ENCODE results near the gene GPC1. TPM values are rescaled to one million over a fixed set of nuclear protein-coding genes. Genes with fewer than 3 reads are reported as not detected.

Gene GPC1
- total and polyA plus RNA-seq, 2 of the 4 experiments (the other 2 are of a cell fraction), result 16.0 to 211 TPM

GRCh38 chr2:240455647-240456446, 20.4 kb downstream of the GPC1 start (continued):
- TF ChIP-seq MAFK (IDR thresholded peaks at IDR 0.05; ENCODE audit: low read depth, low read length), result no peak

GRCh38 chr2:240456447-240457222, 21.2 kb downstream of the GPC1 start:
- Histone ChIP-seq H3K36me3 (ENCODE audit: control insufficient read depth, insufficient read depth, low read length) (peaks cover 6% of the 10 kb centered on the region; the same call in 1 of the 2 replicates), H4K5ac (ENCODE audit: low read depth, low read length) (no peak overlapping the region), H2BK15ac (ENCODE audit: low read depth, low read length) (no peak overlapping the region), H2BK120ac (ENCODE audit: low read depth, low read length) (no peak overlapping the region), H3K27ac (ENCODE audit: insufficient read depth, low read length) (no peak overlapping the region), H3K4me1 (ENCODE audit: control insufficient read depth, insufficient read depth, low read length) (peaks cover 8% of the 10 kb centered on the region; the same call in 1 of the 2 replicates), H3K9me3 (ENCODE audit: control insufficient read depth, insufficient read depth, low read length) (no peaks in the 10 kb centered on the region), H2BK20ac (ENCODE audit: low read depth, low read length) (no peak overlapping the region), H3K23ac (ENCODE audit: low read depth, low read length) (no peak overlapping the region), H3K9me1 (ENCODE audit: insufficient read depth, low read length) (no peaks in the 10 kb centered on the region), H3K4ac (ENCODE audit: low read depth, low read length) (no peak overlapping the region), H3K18ac (ENCODE audit: low read depth, low read length) (no peak overlapping the region), H3K9ac (ENCODE audit: low read depth, low read length) (no peak overlapping the region), H4K91ac (ENCODE audit: insufficient read depth, low read depth, low read length) (no peak overlapping the region), H2BK5ac (ENCODE audit: low read depth, low read length, poor library complexity, severe bottlenecking) (no peak overlapping the region), H2AFZ (replicated peaks; ENCODE audit: low read length, poor library complexity) (no peak overlapping the region), H2AK5ac (ENCODE audit: low read depth, low read length) (no peak overlapping the region), H4K8ac (ENCODE audit: low read depth in 2 of 2, low read length in 2 of 2) (no peak overlapping the region), H3K4me2 (ENCODE audit: low read depth, low read length) (no peak overlapping the region), H3K27me3 (ENCODE audit: control insufficient read depth, insufficient read depth, low read length) (no peaks in the 10 kb centered on the region), H4K20me1 (ENCODE audit: insufficient read depth, low read length) (peaks cover 46% of the 10 kb centered on the region), H2AK9ac (replicated peaks; ENCODE audit: low read depth, low read length, poor library complexity) (no peak overlapping the region), H3K4me3 (ENCODE audit: insufficient read depth, low read depth, low read length) (no peak overlapping the region), H3K14ac (replicated peaks; ENCODE audit: low read depth, low read length) (no peak overlapping the region), H3K79me1 (ENCODE audit: low read depth in 1 of 2, low read length in 2 of 2) (peaks cover 8 to 46% of the 10 kb centered on the region in 2 experiments; a peak in 3 of 4 replicates), H3K56ac (ENCODE audit: extremely low read depth, insufficient read depth, low read length) (no peak overlapping the region)
- in situ Hi-C loops (cut with MboI; ENCODE audit: low sequenced_read_pairs) (no loop called here), intact Hi-C loops (cut with micrococcal nuclease) (no loop called here), dilution Hi-C loops (cut with HindIII; ENCODE audit: low sequenced_read_pairs, unreplicated experiment) (no loop called here)
- WGBS, 2 experiments (ENCODE audit: extremely low coverage in 2 of 2, insufficient read length in 1 of 2), result 80% methylated on average over 4 of the region's 17 CpGs; no CpG with 5 or more reads in 1 of the 2 experiments
- ChIA-PET CTCF (no interaction called here), POLR2A (ENCODE audit: unreplicated experiment) (no interaction called here)
- BruUV-seq (replicated peaks), result no TSS peak
- no peak for ATAC-seq (ENCODE audit: low read depth)
- no peak for DNase-seq
- TF ChIP-seq MAZ (IDR thresholded peaks at IDR 0.05; ENCODE audit: borderline replicate concordance, low read depth, low read length) (no peak), USF2 (IDR thresholded peaks at IDR 0.05; ENCODE audit: low read depth, low read length) (no peak), ELK1 (IDR thresholded peaks at IDR 0.05; ENCODE audit: borderline replicate concordance, low read depth, low read length) (no peak), CTCF (conservative IDR thresholded peaks at IDR 0.05; ENCODE audit: low read depth, low read length) (no peak), CEBPB (IDR thresholded peaks at IDR 0.05; ENCODE audit: low read depth, low read length) (no peak), FOS (IDR thresholded peaks at IDR 0.05; ENCODE audit: low read depth, low read length) (no peak), NFE2L2 (IDR thresholded peaks at IDR 0.05; ENCODE audit: low read depth, low read length) (no peak), MAFK (IDR thresholded peaks at IDR 0.05; ENCODE audit: low read depth, low read length) (no peak), RAD21 (IDR thresholded peaks at IDR 0.05; ENCODE audit: low read length) (no peak), SMC3 (IDR thresholded peaks at IDR 0.05; ENCODE audit: low read depth, low read length) (no peak)
